ENCODE data around the gene PLTP. TPM values are rescaled to one million over a fixed set of nuclear protein-coding genes. Genes with fewer than 3 reads are reported as not detected.

The PLTP gene
- total RNA-seq, 1 experiment from 2014 or later = 62.5 TPM

DNA sequence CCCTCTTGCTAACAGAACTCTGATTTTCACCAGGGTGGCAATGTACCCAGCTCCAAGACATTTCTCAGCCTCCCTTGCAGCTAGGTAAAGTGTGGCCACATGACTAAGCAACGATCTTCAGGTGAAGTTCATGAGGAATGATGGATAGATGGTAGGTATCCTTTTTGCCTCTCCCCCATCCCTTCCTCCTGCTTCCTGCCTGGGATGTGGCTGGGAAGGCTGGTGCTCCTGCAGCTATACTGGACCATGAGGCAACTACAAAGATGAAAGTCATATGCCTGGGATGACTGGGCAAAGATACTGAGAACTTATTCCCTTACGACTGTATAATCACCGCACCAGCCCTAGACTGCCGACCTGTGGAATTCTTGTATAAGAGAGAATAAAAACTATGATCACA lies 46.6 kb upstream of the PLTP start:
- Mint-ChIP-seq H3K9me3 (no peaks in the 10 kb centered on the region), H3K4me3 (no peak overlapping the region), H3K27me3 (ENCODE audit: low read depth) (no peaks in the 10 kb centered on the region), H3K4me1 (no peaks in the 10 kb centered on the region; a peak in 1 of 4 replicates), H3K27ac (peak overlapping the region in 1 of 3 experiments; percentile 18; a peak in 1 of 7 replicates), H3K36me3 (ENCODE audit: insufficient read depth in 1 of 3, low read depth in 3 of 3) (peaks cover 25 to 65% (median 49%) of the 10 kb centered on the region in 3 experiments)
- no peaks in the 10 kb centered on the region for H3K27me3 ChIP-seq (ENCODE audit: insufficient read depth, low read length)
- peak; percentile 9 for DNase-seq
- no peak overlapping the region for H4K91ac ChIP-seq (ENCODE audit: insufficient read length, low read depth, low read length)
- H4K8ac ChIP-seq (replicated peaks; ENCODE audit: insufficient read length, low read depth, low read length) = no peak overlapping the region
- H3K14ac ChIP-seq (ENCODE audit: insufficient read depth, low read length) = no peak overlapping the region
- no peak overlapping the region for H2BK15ac ChIP-seq (ENCODE audit: low read depth, low read length)
- H3K27ac ChIP-seq (ENCODE audit: insufficient read length, low read depth, low read length) = no peak overlapping the region
- H3K9me3 ChIP-seq (ENCODE audit: control insufficient read depth, low read depth, low read length) = no peaks in the 10 kb centered on the region
- no peak overlapping the region for H3K56ac ChIP-seq (ENCODE audit: insufficient read length, low read depth, low read length)
- no peak overlapping the region for H2AK5ac ChIP-seq (ENCODE audit: insufficient read length, low read length)
- WGBS (ENCODE audit: extremely low coverage, insufficient read length, low lambda C conversion rate) = no CpG with 5 or more reads among the region's 4 CpGs
- no peak overlapping the region for H3K23ac ChIP-seq (ENCODE audit: insufficient read length, low read depth, low read length)
- no peaks in the 10 kb centered on the region for H3K79me2 ChIP-seq (ENCODE audit: insufficient read depth, low read length)
- H3K4me2 ChIP-seq (ENCODE audit: insufficient read depth, insufficient read length, low read length) = no peak overlapping the region
- no peaks in the 10 kb centered on the region for H3K23me2 ChIP-seq (ENCODE audit: insufficient read length, low read depth, low read length, poor library complexity, severe bottlenecking)
- H3K9ac ChIP-seq (ENCODE audit: extremely low read depth, insufficient read length, low read length) = no peak overlapping the region
- no peak overlapping the region for H2BK120ac ChIP-seq (ENCODE audit: low read depth, low read length, poor library complexity, severe bottlenecking)
- H2BK12ac ChIP-seq (ENCODE audit: insufficient read length, low read depth, low read length) = no peak overlapping the region
- H3K18ac ChIP-seq (ENCODE audit: insufficient read length, low read depth, low read length) = no peak overlapping the region
- H2BK5ac ChIP-seq (ENCODE audit: insufficient read length, low read length) = no peak overlapping the region
- H3K79me1 ChIP-seq (ENCODE audit: insufficient read depth, low read depth, low read length, poor library complexity, severe bottlenecking) = no peaks in the 10 kb centered on the region
- no peak for TF ChIP-seq CTCF (conservative IDR thresholded peaks at IDR 0.05)
- no peak overlapping the region for H2BK20ac ChIP-seq (ENCODE audit: low read depth, low read length, poor library complexity, severe bottlenecking)
- no peaks in the 10 kb centered on the region for H3K4me1 ChIP-seq (ENCODE audit: insufficient read depth, low read length)
- peaks cover 1% of the 10 kb centered on the region for H4K20me1 ChIP-seq (ENCODE audit: control insufficient read depth, insufficient read depth, insufficient read length)
- H2AFZ ChIP-seq (ENCODE audit: low read length) = no peak overlapping the region
- no peak overlapping the region for H3K4ac ChIP-seq (ENCODE audit: low read depth, low read length)
- no peak overlapping the region for H4K5ac ChIP-seq (ENCODE audit: insufficient read length, low read depth, low read length)
- H3T11ph ChIP-seq (ENCODE audit: low read length) = no peak overlapping the region
